ENCODE results near the gene HIGD1C.
"Not testable (repeated sequence)": the region's sequence is repeated elsewhere in the genome, so short reads cannot be mapped to it uniquely, and the experiment has no call there.

The HIGD1C gene

DNA sequence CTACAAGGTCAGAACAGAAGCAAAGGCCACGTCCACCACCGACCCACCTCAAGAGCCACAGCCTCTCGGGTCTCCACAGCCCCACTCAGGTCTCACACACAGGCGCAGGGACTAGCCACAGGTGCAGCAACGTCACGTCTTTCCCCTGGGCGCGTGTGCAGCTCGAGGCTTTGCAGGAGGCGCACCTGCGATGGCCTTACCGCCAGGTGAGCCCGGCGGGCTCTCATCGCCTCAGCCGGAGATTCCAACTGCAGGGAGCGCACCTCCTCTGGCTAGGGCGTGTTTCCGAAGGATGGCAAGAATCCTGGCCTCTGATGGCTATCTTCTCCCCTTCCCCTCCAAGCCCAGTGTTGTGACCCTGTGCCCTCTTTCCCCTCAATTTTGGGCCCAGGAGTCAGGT lies at the start of gene HIGD1C:
Gene HIGD1C (plus strand): TSS at position 35 of the 400 bp plus-strand sequence. CDS start 1,455 bp downstream, outside the sequence.
- DNase-seq (ENCODE audit: low read depth in 2 of 2), result no peak

- DNase-seq (ENCODE audit: low read depth in 2 of 2), result not testable (repeated sequence)
These were observed 43.9 kb upstream of the HIGD1C start for GRCh38 chr12:50908479-50908878.

GRCh38 chr12:50912361-50912760 lies 40.0 kb upstream of the HIGD1C start:
- DNase-seq (ENCODE audit: low read depth in 2 of 2), result not testable (repeated sequence)

- no peak for DNase-seq (ENCODE audit: low read depth in 2 of 2)
These were observed 39.1 kb upstream of the HIGD1C start for GRCh38 chr12:50913224-50913623.

GRCh38 chr12:50914872-50915484 lies 37.4 kb upstream of the HIGD1C start:
- no peak for DNase-seq (ENCODE audit: low read depth in 2 of 2)

GRCh38 chr12:50916292-50916691 lies 36.1 kb upstream of the HIGD1C start:
- no peak for DNase-seq (ENCODE audit: low read depth in 2 of 2)

- DNase-seq (ENCODE audit: low read depth in 2 of 2), result no peak
These were observed 33.6 kb upstream of the HIGD1C start for GRCh38 chr12:50918584-50919316.

GRCh38 chr12:50922820-50923219 lies 29.5 kb upstream of the HIGD1C start:
- DNase-seq (ENCODE audit: low read depth in 2 of 2), result no peak

DNA sequence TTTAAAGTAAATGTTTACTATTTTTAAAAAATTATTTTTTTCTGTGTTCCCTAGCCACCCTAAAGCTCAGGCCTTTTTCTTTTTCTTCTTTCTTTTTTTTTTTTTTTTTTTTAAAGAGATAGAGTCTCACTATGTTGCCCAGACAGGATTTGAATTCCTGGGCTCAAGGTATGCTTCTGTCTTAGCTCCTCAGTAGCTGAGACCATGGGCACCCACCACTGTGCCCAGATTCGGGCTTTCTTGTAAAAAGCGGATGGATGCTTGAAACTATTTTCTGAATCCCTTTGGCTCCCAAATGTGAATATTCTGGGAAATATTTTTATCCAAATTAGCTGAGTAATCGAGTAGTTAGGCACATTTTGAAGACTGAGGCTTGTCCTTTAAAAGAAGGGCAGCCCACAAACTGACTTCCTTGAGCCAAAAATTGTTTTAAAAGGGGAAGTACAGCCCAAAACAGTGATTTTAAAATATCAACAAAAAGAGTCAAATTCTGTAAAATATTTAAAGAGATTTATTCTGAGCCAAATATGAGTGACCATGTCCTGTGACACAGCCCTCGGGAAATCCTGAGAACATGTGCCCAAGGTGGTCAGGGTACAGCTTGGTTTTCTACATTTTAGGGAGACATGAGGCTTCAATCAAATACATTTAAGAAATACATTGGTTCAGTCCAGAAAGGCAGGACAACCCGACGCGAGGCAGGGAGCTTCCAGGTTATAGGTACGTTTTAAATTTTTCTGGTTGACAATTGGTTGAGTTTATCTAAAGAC lies 28.8 kb upstream of the HIGD1C start:
- DNase-seq (ENCODE audit: low read depth in 2 of 2), result no peak

- no peak for DNase-seq (ENCODE audit: low read depth in 2 of 2)
These were observed 28.3 kb upstream of the HIGD1C start for GRCh38 chr12:50924131-50924438.

- DNase-seq (ENCODE audit: low read depth in 2 of 2), result no peak
These were observed 27.7 kb upstream of the HIGD1C start for GRCh38 chr12:50924439-50925341.

- no peak for DNase-seq (ENCODE audit: low read depth in 2 of 2)
These were observed 27.0 kb upstream of the HIGD1C start for GRCh38 chr12:50925342-50925651.

GRCh38 chr12:50925920-50926319 lies 26.4 kb upstream of the HIGD1C start:
- no peak for DNase-seq (ENCODE audit: low read depth in 2 of 2)

DNA sequence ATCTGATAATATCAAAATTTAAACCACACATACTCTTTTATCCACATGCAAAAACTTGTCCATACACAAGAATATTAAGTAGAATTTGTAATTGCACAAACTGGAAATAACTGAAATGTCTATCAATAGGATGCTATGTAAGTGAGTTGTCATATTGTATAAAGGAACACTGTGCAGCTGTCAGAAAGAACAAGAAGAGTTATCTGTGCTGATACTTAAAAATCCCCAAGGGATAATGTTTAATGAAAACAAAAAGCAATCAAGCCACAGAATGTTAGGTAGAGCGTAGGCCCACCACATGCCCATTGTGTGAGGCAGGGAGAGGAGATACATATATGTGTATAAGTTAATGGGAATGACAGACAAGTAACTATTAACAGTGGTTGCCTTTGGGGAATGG lies 25.9 kb upstream of the HIGD1C start:
- DNase-seq (ENCODE audit: low read depth in 2 of 2), result no peak

- not testable (repeated sequence) for DNase-seq (ENCODE audit: low read depth in 2 of 2)
These were observed 25.4 kb upstream of the HIGD1C start for GRCh38 chr12:50926932-50927331.

- DNase-seq (ENCODE audit: low read depth in 2 of 2), result no peak
These were observed 25.0 kb upstream of the HIGD1C start for GRCh38 chr12:50927356-50927755.

DNA sequence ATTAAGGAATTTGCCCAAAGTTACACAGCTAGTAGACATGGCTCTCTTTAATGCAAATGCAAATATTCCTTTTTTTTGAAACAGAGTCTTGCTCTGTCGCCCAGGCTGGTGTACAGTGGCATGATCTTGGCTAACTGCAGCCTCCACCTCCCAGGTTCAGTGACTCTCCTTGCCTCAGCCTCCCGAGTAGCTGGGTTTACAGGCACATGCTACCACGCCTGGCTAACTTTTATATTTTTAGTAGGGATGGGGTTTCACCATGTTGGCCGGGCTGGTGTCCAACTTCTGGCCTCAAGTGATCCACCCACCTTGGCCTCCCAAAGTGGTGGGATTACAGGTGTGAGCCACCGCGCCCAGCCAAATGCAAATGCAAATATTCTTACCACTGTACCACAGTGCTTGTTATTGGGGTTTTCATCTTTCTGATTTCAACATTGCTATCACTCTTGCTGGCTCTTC lies 24.5 kb upstream of the HIGD1C start:
- no peak for DNase-seq (ENCODE audit: low read depth in 2 of 2)

DNA sequence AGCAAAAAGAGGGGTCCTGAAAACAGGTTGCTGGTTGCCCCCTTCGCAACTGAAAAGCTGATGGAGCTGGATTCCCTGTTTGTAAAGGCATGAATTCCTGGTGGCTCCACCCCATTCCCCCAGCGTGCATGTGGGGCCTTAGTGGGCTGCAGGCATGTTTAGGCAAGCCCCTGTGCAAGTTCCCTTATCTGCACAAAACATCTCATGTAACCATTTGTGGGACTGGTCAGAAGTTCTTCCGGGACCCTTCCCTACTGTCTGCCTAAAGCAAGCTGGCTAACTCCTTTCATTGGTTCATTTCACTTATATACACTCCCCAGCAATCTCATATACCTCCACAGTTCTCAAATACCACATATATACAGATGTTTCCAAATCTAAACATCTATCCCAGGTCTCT lies 24.0 kb upstream of the HIGD1C start:
- DNase-seq (ENCODE audit: low read depth in 2 of 2), result no peak

- no peak for DNase-seq (ENCODE audit: low read depth in 2 of 2)
These were observed 22.5 kb upstream of the HIGD1C start for GRCh38 chr12:50929831-50930230.

GRCh38 chr12:50930477-50930876 lies 21.9 kb upstream of the HIGD1C start:
- DNase-seq (ENCODE audit: low read depth in 2 of 2), result not testable (repeated sequence)

- no peak for DNase-seq (ENCODE audit: low read depth in 2 of 2)
These were observed 19.5 kb upstream of the HIGD1C start for GRCh38 chr12:50932787-50933280.

Measured in stimulated activated CD4-positive, alpha-beta T cell treated with anti-CD3 and anti-CD28 coated beads, Interleukin-12 subunit alpha, Interleukin-12 subunit beta, amount 100 ng/mL, for 24 hours (primary cell).